Lung (tissue), 12 donors: ENCODE measurements around the gene INPP4B. TPM values are rescaled to one million over a fixed set of nuclear protein-coding genes. Genes with fewer than 3 reads are reported as not detected.

Source experiments
- ATAC-seq: fragments of 200-7000 bp; cut with Tn5 transposase; one replicate; pipeline ENCODE4 v1.9.1; 2020; ENCODE audit warnings: moderate number of reproducible peaks; ENCODE audit not compliant: insufficient read depth, low FRiP score
- DNase-seq, 3 donors: peaks; one replicate each; pipeline ENCODE4 v3.0.0-alpha.2; 2013 to 2017
- H3K27ac ChIP-seq, 2 donors: one replicate each; pipeline ENCODE4 v1.5.1; 2013; ENCODE audit warnings: mild to moderate bottlenecking in 2 of 2, moderate library complexity in 2 of 2, control low read depth in 1 of 2, inconsistent platforms in 1 of 2, low read depth in 1 of 2, low read length in 1 of 2
- H3K27me3 ChIP-seq, 3 donors: one replicate each; pipeline ENCODE4 v1.5.1; 2013; ENCODE audit warnings: low read length in 2 of 3; ENCODE audit not compliant: control insufficient read depth in 3 of 3, insufficient read depth in 3 of 3
- H3K36me3 ChIP-seq, 4 donors: one replicate each; pipeline ENCODE4 v1.5.1; 2013; ENCODE audit warnings: low read length in 4 of 4, mild to moderate bottlenecking in 1 of 4, moderate library complexity in 1 of 4; ENCODE audit not compliant: control insufficient read depth in 4 of 4, insufficient read depth in 4 of 4
- H3K4me1 ChIP-seq, 5 donors: one replicate each; pipeline ENCODE4 v1.5.1; 2013; ENCODE audit warnings: low read length in 5 of 5, mild to moderate bottlenecking in 2 of 5, moderate library complexity in 1 of 5; ENCODE audit not compliant: control insufficient read depth in 5 of 5, insufficient read depth in 5 of 5
- H3K4me3 ChIP-seq: one replicate; pipeline ENCODE4 v1.5.1; 2013; ENCODE audit warnings: mild to moderate bottlenecking, control low read depth, moderate library complexity
- H3K9ac ChIP-seq, 2 donors: one replicate each; pipeline ENCODE4 v1.5.1; 2013; ENCODE audit warnings: low read length in 2 of 2, control low read depth in 1 of 2; ENCODE audit not compliant: insufficient read depth in 1 of 2
- H3K9me3 ChIP-seq, 4 donors: one replicate each; pipeline ENCODE4 v1.5.1; 2013; ENCODE audit warnings: low read length in 3 of 4, mild to moderate bottlenecking in 1 of 4, moderate library complexity in 1 of 4; ENCODE audit not compliant: control insufficient read depth in 4 of 4, insufficient read depth in 3 of 4
- CTCF ChIP-seq: IDR thresholded peaks from 2 replicates; pipeline ENCODE4 v1.5.1; 2012; ENCODE audit warnings: mild to moderate bottlenecking; ENCODE audit errors: control extremely low read depth, extremely low read depth
- WGBS, 2 donors: extraction: QIAGEN DNeasy Blood & Tissue Kit; methylation state at CpG; one replicate each; pipeline ENCODE4 v1.1.7; 2013; 5-methylcytosine and 5-hydroxymethylcytosine counted together
- polyA plus RNA-seq, 2 donors: library from polyadenylated mRNA; stranded (reverse); fragments of 200-250 nt; gene quantifications; one replicate each; pipeline ENCODE4 v1.2.1, GENCODE V29; 2013
- total RNA-seq, 2 donors: library from RNA; depleted of rRNA in 1 of 2; stranded (reverse); fragments of >200 nt in 1 of 2; gene quantifications; one replicate each; pipeline ENCODE4 v1.2.1, GENCODE V29; 2014 to 2021
- donor health status: control.
- donor health status: control.
- donor health status: Bipolar disorder and iron deficiency.
- donor health status: healthy.
- donor health status: DM: yes; HTN: yes; CAD: no.

Gene INPP4B
- total and polyA plus RNA-seq, 4 donors: 2.4 to 32.6 (median 5.6) TPM

DNA sequence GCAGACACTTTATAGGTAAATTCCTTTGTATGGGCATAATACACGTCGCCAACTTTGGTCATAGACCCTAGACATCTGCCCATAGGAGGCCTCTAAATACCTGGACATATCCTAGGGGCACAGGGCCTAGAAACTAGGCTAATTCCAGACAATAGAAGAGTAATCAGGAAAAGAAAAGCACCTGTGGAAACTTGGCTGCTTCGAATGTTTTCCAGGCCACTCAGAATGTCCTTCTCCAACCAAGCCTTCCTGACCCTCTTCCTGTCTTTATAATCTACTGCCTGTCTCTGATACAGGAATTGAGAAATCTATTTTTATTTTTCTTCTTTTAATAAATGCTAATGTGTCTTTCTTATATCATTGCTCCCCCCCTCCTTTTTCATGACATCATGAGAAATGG lies 716.6 kb downstream of the INPP4B start:
- H3K4me1 ChIP-seq: peaks cover 0 to 29% (median 8%) of the 10 kb centered on the region in 5 donors
- no peak overlapping the region for H3K4me3 ChIP-seq
- WGBS, 2 donors: 84 to 85% methylated on average over 3 of the region's 3 CpGs
- H3K36me3 ChIP-seq: no peaks in the 10 kb centered on the region
- no peak overlapping the region for H3K27ac ChIP-seq
- ATAC-seq: no peak
- no peaks in the 10 kb centered on the region for H3K27me3 ChIP-seq
- no peak for TF ChIP-seq CTCF
- no peak overlapping the region for H3K9ac ChIP-seq
- H3K9me3 ChIP-seq: no peaks in the 10 kb centered on the region
- no peak for DNase-seq

- no peak overlapping the region for H3K4me3 ChIP-seq
- H3K9me3 ChIP-seq: no peaks in the 10 kb centered on the region
- H3K27me3 ChIP-seq: no peaks in the 10 kb centered on the region
- peak; percentile 4 for ATAC-seq
- H3K36me3 ChIP-seq: peaks cover 0 to 2% (median 0%) of the 10 kb centered on the region in 4 donors
- H3K4me1 ChIP-seq: peaks cover 0 to 26% (median 8%) of the 10 kb centered on the region in 5 donors
- WGBS, 2 donors: 35 to 39% methylated on average over 3 of the region's 3 CpGs
- H3K9ac ChIP-seq: no peak overlapping the region
- DNase-seq: peak; percentile 72 to 93 (median 86)
- peak overlapping the region; percentile 3 to 41 for H3K27ac ChIP-seq
- TF ChIP-seq CTCF: no peak
Measured at GRCh38 chr4:142128529-142128928, 717.6 kb downstream of the INPP4B start.

- Histone ChIP-seq H3K9ac (no peak overlapping the region), H3K27me3 (no peaks in the 10 kb centered on the region), H3K4me3 (no peak overlapping the region), H3K9me3 (no peaks in the 10 kb centered on the region), H3K36me3 (peaks cover 0 to 2% (median 0%) of the 10 kb centered on the region in 4 donors), H3K4me1 (peaks cover 0 to 21% (median 8%) of the 10 kb centered on the region in 5 donors), H3K27ac (no peak overlapping the region)
- peak; percentile 86 for TF ChIP-seq CTCF
- no peak for ATAC-seq
- DNase-seq: peak; percentile 66 to 91 (median 84)
- WGBS, 2 donors: 11 to 22% methylated on average over 3 of the region's 3 CpGs
Measured at GRCh38 chr4:142126890-142127497, 719.1 kb downstream of the INPP4B start.

DNA sequence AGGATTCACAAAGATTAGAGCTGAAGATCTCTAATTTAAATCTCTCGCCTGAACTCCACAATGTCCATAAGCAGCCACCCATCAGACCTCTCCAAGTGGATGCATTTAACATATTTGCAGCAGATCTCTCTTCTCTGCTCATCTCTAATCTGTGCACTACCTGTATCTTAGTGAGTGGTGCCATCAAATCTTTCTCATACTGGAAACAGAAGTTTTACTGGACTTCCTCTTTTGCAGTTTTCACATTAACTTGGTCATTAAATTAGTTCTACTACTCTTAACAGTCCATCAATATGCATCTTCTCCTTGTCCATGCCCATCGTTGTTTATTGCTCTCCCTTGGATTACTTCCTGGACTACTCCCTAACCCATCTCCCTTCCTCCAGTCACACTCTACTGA lies 721.2 kb downstream of the INPP4B start:
- no peak overlapping the region for H3K27ac ChIP-seq
- DNase-seq (no peak), ATAC-seq (no peak)
- TF ChIP-seq CTCF: no peak
- no peak overlapping the region for H3K4me3 ChIP-seq
- peaks cover 0 to 3% (median 1%) of the 10 kb centered on the region in 4 donors for H3K36me3 ChIP-seq
- H3K27me3 ChIP-seq: no peaks in the 10 kb centered on the region
- H3K4me1 ChIP-seq: peaks cover 0 to 17% (median 8%) of the 10 kb centered on the region in 5 donors
- no peaks in the 10 kb centered on the region for H3K9me3 ChIP-seq
- H3K9ac ChIP-seq: no peak overlapping the region
- WGBS, 2 donors: 52 to 65% methylated on average over 2 of the region's 2 CpGs
